Activated naive CD4-positive, alpha-beta T cell (primary cell): ENCODE results near the gene CPM.
"Not testable (repeated sequence)": the region's sequence is repeated elsewhere in the genome, so short reads cannot be mapped to it uniquely, and the experiment has no call there.

Source experiments
- DNase-seq, 4 experiments: peaks; one replicate each; lab custom pipeline; 2025; lab: John Stamatoyannopoulos, UW

CPM gene

DNA sequence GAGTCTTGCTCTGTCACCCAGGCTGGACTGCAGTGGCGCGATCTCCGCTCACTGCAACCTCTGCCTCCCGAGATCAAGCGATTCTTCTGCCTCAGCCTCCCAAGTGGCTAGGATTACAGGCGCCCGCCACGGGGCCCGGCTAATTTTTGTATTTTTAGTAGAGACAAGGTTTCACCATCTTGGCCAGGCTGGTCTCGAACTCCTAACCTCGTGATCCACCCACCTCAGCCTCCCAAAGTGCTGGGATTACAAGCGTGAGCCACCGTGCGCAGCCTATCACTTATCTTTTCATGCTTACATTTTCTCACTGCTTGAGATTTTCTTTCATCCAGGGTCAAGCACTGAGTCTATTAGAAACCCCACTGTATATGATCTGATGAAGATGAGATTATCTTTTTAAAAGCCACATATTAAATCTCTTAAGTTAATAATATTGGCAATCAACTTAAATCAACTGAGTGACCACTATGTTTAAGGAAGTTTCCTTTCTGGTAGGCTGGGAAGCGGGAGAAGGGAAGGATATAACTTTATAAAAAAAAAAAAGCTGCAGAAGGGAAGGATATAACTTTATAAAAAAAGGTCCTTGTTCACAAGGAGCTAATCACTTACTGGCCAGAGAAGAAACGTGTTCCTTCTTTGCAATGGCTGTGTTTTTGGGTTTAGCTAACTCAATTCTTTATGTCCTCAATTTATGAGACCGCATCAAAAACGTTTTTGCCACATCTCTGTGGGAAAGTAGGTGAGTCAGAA lies 126.3 kb downstream of the CPM start:
- no peak for DNase-seq

DNA sequence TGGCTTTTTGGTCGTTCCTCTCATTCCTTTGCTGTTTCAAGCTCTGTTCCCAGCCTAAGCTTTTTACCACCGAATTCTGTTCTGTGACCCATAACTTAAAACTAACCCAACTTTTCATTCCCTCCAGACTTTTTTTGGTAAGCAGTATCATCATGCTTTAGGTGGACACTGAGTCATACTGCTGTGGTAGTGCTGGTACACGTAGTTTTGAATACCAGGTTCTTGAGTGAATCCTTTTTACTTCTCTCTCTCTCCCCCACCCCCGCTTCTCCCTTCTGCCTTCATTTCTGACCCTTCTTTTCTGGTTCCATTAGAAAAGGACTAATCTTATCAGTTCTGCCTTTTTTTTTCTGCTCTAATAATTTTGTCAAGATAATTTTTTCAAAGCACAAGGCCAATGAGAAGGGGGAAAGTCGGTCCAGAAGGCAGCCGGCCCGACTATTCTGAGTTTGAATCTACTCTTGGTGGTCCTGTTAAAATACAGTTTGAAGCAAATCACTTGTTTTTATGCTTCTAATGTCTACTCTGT lies 127.3 kb downstream of the CPM start:
- no peak for DNase-seq

GRCh38 chr12:68804657-68805591 lies 128.0 kb downstream of the CPM start:
- no peak for DNase-seq

DNA sequence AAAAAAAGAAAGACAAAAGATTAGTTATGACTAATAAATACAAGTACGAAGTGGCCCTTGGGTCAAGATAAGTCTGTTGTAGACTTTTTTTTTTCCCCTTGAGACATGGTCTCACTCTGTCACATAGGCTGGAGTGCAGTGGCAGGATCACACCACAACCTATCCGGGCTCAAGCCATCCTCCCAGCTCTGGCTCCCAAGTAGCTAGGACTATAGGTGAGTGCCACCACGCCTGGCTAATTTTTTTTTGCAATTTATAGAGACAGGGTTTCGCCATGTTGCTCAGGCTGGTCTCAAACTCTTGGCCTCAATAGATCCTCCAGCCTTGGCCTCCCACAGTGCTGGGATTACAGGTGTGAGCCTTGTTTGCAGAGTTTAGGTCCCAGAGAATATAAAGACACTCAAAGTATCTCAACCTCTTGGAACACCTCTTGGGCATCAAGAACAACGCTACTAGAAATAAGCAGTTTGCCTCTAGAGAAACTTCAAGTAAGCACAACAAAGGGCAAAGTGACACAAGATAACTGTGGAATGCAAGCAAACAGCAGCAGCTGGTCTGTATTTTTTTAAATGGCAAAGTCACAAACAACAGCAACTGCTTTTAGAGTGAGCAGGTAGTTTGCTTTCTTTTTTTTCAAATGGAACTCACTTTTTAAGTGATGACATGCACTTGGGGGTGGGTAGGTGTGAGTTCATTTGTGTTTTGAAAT lies 128.9 kb downstream of the CPM start:
- DNase-seq: no peak

DNA sequence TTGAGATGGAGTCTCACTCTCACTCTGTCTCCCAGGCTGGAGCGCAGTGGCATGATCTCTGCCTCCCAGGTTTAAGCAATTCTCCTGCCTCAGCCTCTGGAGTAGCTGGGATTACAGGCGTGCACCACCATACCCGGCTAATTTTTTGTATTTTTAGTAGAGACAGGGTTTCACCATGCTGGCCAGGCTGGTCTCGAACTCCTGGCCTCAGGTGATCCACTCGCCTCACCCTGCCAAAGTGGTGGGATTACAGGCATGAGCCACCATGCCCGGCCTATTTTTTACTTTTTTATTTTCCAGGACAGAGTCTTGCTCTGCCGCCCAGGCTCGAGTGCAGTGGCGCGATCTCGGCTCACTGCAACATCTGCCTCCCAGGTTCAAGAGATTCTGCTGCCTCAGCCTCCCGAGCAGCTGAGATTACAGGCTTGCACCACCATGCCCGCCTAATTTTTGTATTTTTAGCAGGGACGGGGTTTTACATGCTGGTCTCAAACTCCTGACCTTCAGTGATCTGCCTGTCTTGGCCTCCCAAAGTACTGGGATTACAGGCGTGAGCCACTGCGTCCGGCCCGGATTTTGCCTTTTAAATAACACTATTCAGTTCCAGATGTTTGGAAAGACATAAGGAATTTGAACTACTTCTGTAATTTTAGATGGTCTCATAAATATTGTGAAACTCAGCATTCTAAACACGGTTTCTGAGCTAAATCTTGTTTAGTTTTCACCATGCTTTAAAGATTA lies 129.9 kb downstream of the CPM start:
- not testable (repeated sequence) for DNase-seq

GRCh38 chr12:68802372-68802745 lies 130.6 kb downstream of the CPM start:
- DNase-seq: not testable (repeated sequence)
